ENCODE results near the gene USP36. TPM values are rescaled to one million over a fixed set of nuclear protein-coding genes. Genes with fewer than 3 reads are reported as not detected.
"Not testable (repeated sequence)": the region's sequence is repeated elsewhere in the genome, so short reads cannot be mapped to it uniquely, and the experiment has no call there.

Gene USP36
- total RNA-seq, 1 experiment from 2014 or later = 29.6 TPM

- not testable (repeated sequence) for H3K4me3 ChIP-seq (ENCODE audit: low read length); H3K9me2 ChIP-seq (replicated peaks; ENCODE audit: insufficient read depth, low read length); H3K9ac ChIP-seq (ENCODE audit: low read length); DNase-seq; H3K36me3 ChIP-seq (ENCODE audit: insufficient read depth, low read length); H3K79me2 ChIP-seq (ENCODE audit: low read length); H3K9me3 ChIP-seq (ENCODE audit: low read length); H3K4me2 ChIP-seq (ENCODE audit: low read depth, low read length, poor library complexity, severe bottlenecking); H3K27ac ChIP-seq (ENCODE audit: low read length); H3K27me3 ChIP-seq (ENCODE audit: low read length); H2AFZ ChIP-seq (ENCODE audit: low read length); H4K20me1 ChIP-seq (ENCODE audit: insufficient read depth, low read depth, low read length)
- peaks cover 35% of the 10 kb centered on the region for H3K4me1 ChIP-seq (ENCODE audit: low read length)
These were observed 61.3 kb downstream of the USP36 start for GRCh38 chr17:78779286-78779651.

DNA sequence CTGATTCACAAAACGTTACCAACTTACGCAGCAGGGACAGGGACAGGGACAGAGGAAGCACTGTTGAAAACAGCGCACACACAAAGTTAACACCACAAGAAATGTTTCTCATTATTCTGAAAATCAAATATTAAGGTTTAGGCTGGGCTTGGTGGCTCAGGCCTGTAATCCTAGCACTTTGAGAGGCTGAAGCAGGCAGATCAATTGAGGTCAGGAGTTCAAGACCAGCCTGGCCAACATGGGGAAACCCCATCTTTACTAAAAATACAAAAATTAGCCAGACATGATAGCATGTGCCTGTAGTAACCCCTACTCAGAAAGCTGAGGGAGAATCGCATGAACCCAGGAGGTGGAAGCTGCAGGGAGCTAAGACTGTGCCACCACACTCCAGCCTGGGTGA lies 62.7 kb downstream of the USP36 start:
- no peak overlapping the region for H3K4me2 ChIP-seq (ENCODE audit: low read depth, low read length, poor library complexity, severe bottlenecking)
- no peak overlapping the region for H2AFZ ChIP-seq (ENCODE audit: low read length)
- H4K20me1 ChIP-seq (ENCODE audit: insufficient read depth, low read depth, low read length) = no peaks in the 10 kb centered on the region
- H3K36me3 ChIP-seq (ENCODE audit: insufficient read depth, low read length) = no peaks in the 10 kb centered on the region
- H3K9me3 ChIP-seq (ENCODE audit: low read length) = no peaks in the 10 kb centered on the region
- no peaks in the 10 kb centered on the region for H3K27me3 ChIP-seq (ENCODE audit: low read length)
- peaks cover 37% of the 10 kb centered on the region for H3K4me1 ChIP-seq (ENCODE audit: low read length)
- no peak overlapping the region for H3K27ac ChIP-seq (ENCODE audit: low read length)
- no peak for DNase-seq
- no peak overlapping the region for H3K4me3 ChIP-seq (ENCODE audit: low read length)
- no peaks in the 10 kb centered on the region for H3K9me2 ChIP-seq (replicated peaks; ENCODE audit: insufficient read depth, low read length)
- no peak overlapping the region for H3K9ac ChIP-seq (ENCODE audit: low read length)
- H3K79me2 ChIP-seq (ENCODE audit: low read length) = no peaks in the 10 kb centered on the region

- no peaks in the 10 kb centered on the region for H3K9me2 ChIP-seq (replicated peaks; ENCODE audit: insufficient read depth, low read length)
- H4K20me1 ChIP-seq (ENCODE audit: insufficient read depth, low read depth, low read length) = no peaks in the 10 kb centered on the region
- peak overlapping the region; percentile 57 for H3K4me2 ChIP-seq (ENCODE audit: low read depth, low read length, poor library complexity, severe bottlenecking)
- peaks cover 26% of the 10 kb centered on the region for H3K4me1 ChIP-seq (ENCODE audit: low read length)
- H3K27me3 ChIP-seq (ENCODE audit: low read length) = no peaks in the 10 kb centered on the region
- no peak for DNase-seq
- H3K79me2 ChIP-seq (ENCODE audit: low read length) = no peaks in the 10 kb centered on the region
- no peaks in the 10 kb centered on the region for H3K9me3 ChIP-seq (ENCODE audit: low read length)
- H3K36me3 ChIP-seq (ENCODE audit: insufficient read depth, low read length) = no peaks in the 10 kb centered on the region
- H3K27ac ChIP-seq (ENCODE audit: low read length) = no peak overlapping the region
- no peak overlapping the region; the same call in 1 of the 2 replicates for H2AFZ ChIP-seq (ENCODE audit: low read length)
- H3K9ac ChIP-seq (ENCODE audit: low read length) = peak overlapping the region; percentile 41
- peak overlapping the region; percentile 38 for H3K4me3 ChIP-seq (ENCODE audit: low read length)
These were observed 65.5 kb downstream of the USP36 start for GRCh38 chr17:78774956-78775571.

- Histone ChIP-seq H3K36me3 (ENCODE audit: insufficient read depth, low read length) (no peaks in the 10 kb centered on the region), H3K9me3 (ENCODE audit: low read length) (no peaks in the 10 kb centered on the region), H3K4me1 (ENCODE audit: low read length) (peaks cover 24% of the 10 kb centered on the region), H3K4me3 (ENCODE audit: low read length) (no peak overlapping the region), H2AFZ (ENCODE audit: low read length) (no peak overlapping the region), H3K27me3 (ENCODE audit: low read length) (no peaks in the 10 kb centered on the region), H3K9me2 (replicated peaks; ENCODE audit: insufficient read depth, low read length) (no peaks in the 10 kb centered on the region), H3K9ac (ENCODE audit: low read length) (no peak overlapping the region), H3K4me2 (ENCODE audit: low read depth, low read length, poor library complexity, severe bottlenecking) (peak overlapping the region; percentile 57), H3K79me2 (ENCODE audit: low read length) (no peaks in the 10 kb centered on the region), H3K27ac (ENCODE audit: low read length) (no peak overlapping the region), H4K20me1 (ENCODE audit: insufficient read depth, low read depth, low read length) (peaks cover under 1% of the 10 kb centered on the region; the same call in 1 of the 2 replicates)
- no peak for DNase-seq
These were observed 66.2 kb downstream of the USP36 start for GRCh38 chr17:78774453-78774852.

GRCh38 chr17:78771758-78772382 lies 68.7 kb downstream of the USP36 start:
- Histone ChIP-seq H3K4me1 (ENCODE audit: low read length) (peaks cover 22% of the 10 kb centered on the region), H3K36me3 (ENCODE audit: insufficient read depth, low read length) (no peaks in the 10 kb centered on the region), H2AFZ (ENCODE audit: low read length) (no peak overlapping the region), H3K27me3 (ENCODE audit: low read length) (no peaks in the 10 kb centered on the region), H3K9ac (ENCODE audit: low read length) (no peak overlapping the region), H3K27ac (ENCODE audit: low read length) (no peak overlapping the region), H3K4me3 (ENCODE audit: low read length) (no peak overlapping the region), H3K4me2 (ENCODE audit: low read depth, low read length, poor library complexity, severe bottlenecking) (no peak overlapping the region), H3K9me3 (ENCODE audit: low read length) (no peaks in the 10 kb centered on the region), H4K20me1 (ENCODE audit: insufficient read depth, low read depth, low read length) (peaks cover 16% of the 10 kb centered on the region; the same call in 1 of the 2 replicates), H3K79me2 (ENCODE audit: low read length) (no peaks in the 10 kb centered on the region), H3K9me2 (replicated peaks; ENCODE audit: insufficient read depth, low read length) (no peaks in the 10 kb centered on the region)
- DNase-seq = no peak

DNA sequence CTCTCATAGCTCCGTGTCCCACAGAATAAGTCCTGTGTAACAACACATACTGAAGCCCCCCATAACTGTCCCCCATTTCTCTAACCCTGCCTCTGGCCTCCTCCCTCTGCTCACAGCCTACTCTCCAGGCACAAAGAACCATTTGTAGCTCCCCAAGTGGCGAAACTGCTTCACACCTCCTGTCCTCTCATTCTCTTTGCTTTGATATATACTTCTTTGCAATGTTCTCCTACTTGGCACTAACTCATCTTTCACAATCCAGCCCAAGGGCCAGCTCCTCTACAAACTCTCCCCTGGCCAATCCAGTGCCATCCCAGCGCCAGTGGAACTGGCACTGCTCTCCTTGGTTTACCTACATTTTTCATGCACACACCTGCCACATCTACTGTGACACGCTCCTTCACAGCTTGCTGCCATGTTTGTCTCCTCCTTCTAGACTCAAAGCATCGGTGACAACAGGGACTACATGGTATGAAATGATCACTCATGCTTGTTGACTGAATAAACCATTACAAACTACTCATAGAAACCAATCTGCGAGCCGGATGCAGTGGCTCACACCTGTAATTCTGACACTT lies 71.3 kb downstream of the USP36 start:
- H3K27ac ChIP-seq (ENCODE audit: low read length) = no peak overlapping the region
- peak; percentile 56 for DNase-seq

GRCh38 chr17:78767806-78768205 lies 72.8 kb downstream of the USP36 start:
- H3K4me2 ChIP-seq (ENCODE audit: low read depth, low read length, poor library complexity, severe bottlenecking) = no peak overlapping the region
- H4K20me1 ChIP-seq (ENCODE audit: insufficient read depth, low read depth, low read length) = peaks cover 33% of the 10 kb centered on the region; the same call in 1 of the 2 replicates
- no peaks in the 10 kb centered on the region for H3K9me3 ChIP-seq (ENCODE audit: low read length)
- no peak overlapping the region for H3K9ac ChIP-seq (ENCODE audit: low read length)
- no peak overlapping the region for H2AFZ ChIP-seq (ENCODE audit: low read length)
- H3K27ac ChIP-seq (ENCODE audit: low read length) = no peak overlapping the region
- H3K36me3 ChIP-seq (ENCODE audit: insufficient read depth, low read length) = no peaks in the 10 kb centered on the region
- H3K4me1 ChIP-seq (ENCODE audit: low read length) = no peaks in the 10 kb centered on the region
- H3K9me2 ChIP-seq (replicated peaks; ENCODE audit: insufficient read depth, low read length) = no peaks in the 10 kb centered on the region
- no peaks in the 10 kb centered on the region for H3K79me2 ChIP-seq (ENCODE audit: low read length)
- no peak overlapping the region for H3K4me3 ChIP-seq (ENCODE audit: low read length)
- no peak for DNase-seq
- no peaks in the 10 kb centered on the region for H3K27me3 ChIP-seq (ENCODE audit: low read length)

More for the DNA sequence above, 71.3 kb downstream of the USP36 start:
- Histone ChIP-seq H3K4me1 (ENCODE audit: low read length) (peaks cover 3% of the 10 kb centered on the region), H3K4me2 (ENCODE audit: low read depth, low read length, poor library complexity, severe bottlenecking) (no peak overlapping the region), H3K9ac (ENCODE audit: low read length) (no peak overlapping the region), H3K36me3 (ENCODE audit: insufficient read depth, low read length) (no peaks in the 10 kb centered on the region), H3K9me3 (ENCODE audit: low read length) (no peaks in the 10 kb centered on the region), H3K27me3 (ENCODE audit: low read length) (no peaks in the 10 kb centered on the region), H3K4me3 (ENCODE audit: low read length) (no peak overlapping the region), H4K20me1 (ENCODE audit: insufficient read depth, low read depth, low read length) (peaks cover 31% of the 10 kb centered on the region; the same call in 1 of the 2 replicates), H2AFZ (ENCODE audit: low read length) (no peak overlapping the region), H3K9me2 (replicated peaks; ENCODE audit: insufficient read depth, low read length) (no peaks in the 10 kb centered on the region), H3K79me2 (ENCODE audit: low read length) (no peaks in the 10 kb centered on the region)

DNA sequence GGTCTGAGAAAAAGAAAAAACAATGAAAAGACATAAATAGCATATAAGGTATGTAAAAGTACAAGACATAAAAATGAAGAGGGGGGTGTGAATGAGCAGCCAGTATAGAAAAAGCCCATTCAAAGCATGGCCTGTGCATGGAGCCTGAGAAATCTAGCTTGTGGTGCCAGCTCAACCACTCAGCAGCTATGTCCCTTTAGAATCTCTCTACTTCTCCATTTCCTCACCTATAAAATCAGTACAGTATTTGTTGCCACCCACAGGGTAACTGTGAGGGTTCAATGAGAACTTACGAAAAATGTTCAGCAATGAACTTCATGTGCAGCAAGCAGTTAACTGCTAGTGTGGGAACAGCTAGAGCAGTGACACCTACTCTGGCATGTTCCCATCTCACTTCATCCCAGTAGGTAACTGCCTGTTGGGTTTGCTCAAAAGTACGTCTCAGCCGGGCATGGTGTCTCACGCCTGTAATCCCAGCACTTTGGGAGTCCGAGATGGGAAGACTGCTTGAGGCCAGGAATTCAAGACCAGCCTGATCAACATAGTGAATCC lies 73.8 kb downstream of the USP36 start:
- Histone ChIP-seq H3K4me2 (ENCODE audit: low read depth, low read length, poor library complexity, severe bottlenecking) (no peak overlapping the region), H3K27me3 (ENCODE audit: low read length) (no peaks in the 10 kb centered on the region), H3K27ac (ENCODE audit: low read length) (no peak overlapping the region), H3K4me3 (ENCODE audit: low read length) (no peak overlapping the region), H3K4me1 (ENCODE audit: low read length) (no peaks in the 10 kb centered on the region), H2AFZ (ENCODE audit: low read length) (no peak overlapping the region), H3K9ac (ENCODE audit: low read length) (no peak overlapping the region), H3K9me3 (ENCODE audit: low read length) (no peaks in the 10 kb centered on the region), H3K79me2 (ENCODE audit: low read length) (no peaks in the 10 kb centered on the region), H4K20me1 (ENCODE audit: insufficient read depth, low read depth, low read length) (peaks cover 42% of the 10 kb centered on the region), H3K36me3 (ENCODE audit: insufficient read depth, low read length) (no peaks in the 10 kb centered on the region), H3K9me2 (replicated peaks; ENCODE audit: insufficient read depth, low read length) (no peaks in the 10 kb centered on the region)
- DNase-seq = no peak
